H9 (cell line): Measurements from ENCODE around the gene MRPS17. TPM values are rescaled to one million over a fixed set of nuclear protein-coding genes. Genes with fewer than 3 reads are reported as not detected.

ENCODE experiments used
- DNase-seq: peaks from one replicate; pipeline ENCODE4 v3.0.0-alpha.2; 2017
- H2AFZ ChIP-seq: one replicate; pipeline ENCODE4 v1.6.1; 2013; ENCODE audit warnings: mild to moderate bottlenecking, low read length, control low read depth, moderate library complexity
- H2AK5ac ChIP-seq: 2 replicates; pipeline ENCODE4 v1.6.1; 2013; ENCODE audit warnings: low read length, control low read depth, mixed read lengths; ENCODE audit not compliant: insufficient read length
- H2BK120ac ChIP-seq: one replicate; pipeline ENCODE4 v1.6.1; 2013; ENCODE audit warnings: low read depth, mild to moderate bottlenecking, low read length, control low read depth, inconsistent platforms; ENCODE audit not compliant: poor library complexity, severe bottlenecking
- H2BK12ac ChIP-seq: 2 replicates; pipeline ENCODE4 v1.6.1; 2013; ENCODE audit warnings: low read length, control low read depth, mixed read lengths, low read depth; ENCODE audit not compliant: insufficient read length
- H2BK15ac ChIP-seq: 2 replicates; pipeline ENCODE4 v1.6.1; 2013; ENCODE audit warnings: low read depth, low read length, control low read depth
- H2BK20ac ChIP-seq: one replicate; pipeline ENCODE4 v1.6.1; 2013; ENCODE audit warnings: low read depth, mild to moderate bottlenecking, low read length, control low read depth, inconsistent platforms; ENCODE audit not compliant: poor library complexity, severe bottlenecking
- H2BK5ac ChIP-seq: 2 replicates; pipeline ENCODE4 v1.6.1; 2013; ENCODE audit warnings: low read length, control low read depth, mixed read lengths; ENCODE audit not compliant: insufficient read length
- H3K14ac ChIP-seq: 2 replicates; pipeline ENCODE4 v1.6.1; 2013; ENCODE audit warnings: low read length, control low read depth; ENCODE audit not compliant: insufficient read depth
- H3K18ac ChIP-seq: 2 replicates; pipeline ENCODE4 v1.6.1; 2013; ENCODE audit warnings: low read depth, mild to moderate bottlenecking, mixed read lengths, low read length, control low read depth; ENCODE audit not compliant: insufficient read length
- H3K23ac ChIP-seq: 2 replicates; pipeline ENCODE4 v1.6.1; 2013; ENCODE audit warnings: low read length, control low read depth, mixed read lengths, low read depth; ENCODE audit not compliant: insufficient read length
- H3K23me2 ChIP-seq: 2 replicates; pipeline ENCODE4 v1.6.1; 2013; ENCODE audit warnings: low read depth, mild to moderate bottlenecking, mixed read lengths, low read length, control low read depth; ENCODE audit not compliant: insufficient read length, poor library complexity, severe bottlenecking
- H3K27ac ChIP-seq: 2 replicates; pipeline ENCODE4 v1.5.1; 2013; ENCODE audit warnings: low read length, control low read depth, mixed read lengths, low read depth; ENCODE audit not compliant: insufficient read length
- H3K27me3 ChIP-seq: 2 replicates; pipeline ENCODE4 v1.6.1; 2013; ENCODE audit warnings: low read length, control low read depth, inconsistent platforms; ENCODE audit not compliant: insufficient read depth
- H3K4ac ChIP-seq: 2 replicates; pipeline ENCODE4 v1.6.1; 2013; ENCODE audit warnings: low read depth, mild to moderate bottlenecking, control low read depth, inconsistent platforms, low read length, moderate library complexity
- H3K4me1 ChIP-seq: 2 replicates; pipeline ENCODE4 v1.6.1; 2013; ENCODE audit warnings: low read length, control low read depth, inconsistent platforms; ENCODE audit not compliant: insufficient read depth
- H3K4me2 ChIP-seq: 2 replicates; pipeline ENCODE4 v1.6.1; 2013; ENCODE audit warnings: low read length, control low read depth, mixed read lengths; ENCODE audit not compliant: insufficient read length, insufficient read depth
- H3K56ac ChIP-seq: 2 replicates; pipeline ENCODE4 v1.6.1; 2013; ENCODE audit warnings: low read depth, mild to moderate bottlenecking, mixed read lengths, low read length, control low read depth; ENCODE audit not compliant: insufficient read length
- H3K79me1 ChIP-seq: 2 replicates; pipeline ENCODE4 v1.6.1; 2013; ENCODE audit warnings: low read depth, mild to moderate bottlenecking, moderate library complexity, low read length, control low read depth, inconsistent platforms; ENCODE audit not compliant: insufficient read depth, poor library complexity, severe bottlenecking
- H3K79me2 ChIP-seq: 2 replicates; pipeline ENCODE4 v1.6.1; 2013; ENCODE audit warnings: low read length, control low read depth, inconsistent platforms; ENCODE audit not compliant: insufficient read depth
- H3K9ac ChIP-seq: 2 replicates; pipeline ENCODE4 v1.6.1; 2013; ENCODE audit warnings: low read length, control low read depth, mixed read lengths; ENCODE audit not compliant: insufficient read length; ENCODE audit errors: extremely low read depth
- H3K9me3 ChIP-seq: one replicate; pipeline ENCODE4 v1.6.1; 2013; ENCODE audit warnings: low read depth, low read length, inconsistent platforms; ENCODE audit not compliant: control insufficient read depth
- H3T11ph ChIP-seq: one replicate; pipeline ENCODE4 v1.6.1; 2013; ENCODE audit warnings: mild to moderate bottlenecking, low read length, control low read depth, inconsistent platforms
- H4K20me1 ChIP-seq: one replicate; pipeline ENCODE4 v1.6.1; 2013; ENCODE audit not compliant: control insufficient read depth, insufficient read length, insufficient read depth
- H4K5ac ChIP-seq: 2 replicates; pipeline ENCODE4 v1.6.1; 2013; ENCODE audit warnings: low read depth, mild to moderate bottlenecking, mixed read lengths, low read length, control low read depth; ENCODE audit not compliant: insufficient read length
- H4K8ac ChIP-seq: replicated peaks from 2 replicates; pipeline ENCODE4 v1.6.1; 2013; ENCODE audit warnings: low read length, control low read depth, mixed read lengths, low read depth; ENCODE audit not compliant: insufficient read length
- H4K91ac ChIP-seq: 2 replicates; pipeline ENCODE4 v1.6.1; 2013; ENCODE audit warnings: low read depth, mild to moderate bottlenecking, moderate library complexity, mixed read lengths, low read length, control low read depth; ENCODE audit not compliant: insufficient read length
- H3K27ac Mint-ChIP-seq, 3 experiments: 2 replicates in 2 of 3; 3 replicates in 1 of 3; pipeline ENCODE4 v1.8.0; 2020 to 2021; ENCODE audit warnings: mixed read lengths in 3 of 3, mild to moderate bottlenecking in 1 of 3, moderate library complexity in 1 of 3
- H3K27me3 Mint-ChIP-seq: 2 replicates; pipeline ENCODE4 v1.8.0; 2021; ENCODE audit warnings: low read depth, mild to moderate bottlenecking, moderate library complexity, mixed read lengths
- H3K36me3 Mint-ChIP-seq, 3 experiments: 2 replicates in 2 of 3; 3 replicates in 1 of 3; pipeline ENCODE4 v1.8.0; 2020 to 2021; ENCODE audit warnings: low read depth in 3 of 3, mixed read lengths in 3 of 3; ENCODE audit not compliant: insufficient read depth in 1 of 3
- H3K4me1 Mint-ChIP-seq, 2 experiments: 2 replicates each; pipeline ENCODE4 v1.8.0; 2020; ENCODE audit warnings: mixed read lengths in 2 of 2
- H3K4me3 Mint-ChIP-seq, 2 experiments: 2 replicates in 1 of 2; 3 replicates in 1 of 2; pipeline ENCODE4 v1.8.0; 2020 to 2021; ENCODE audit warnings: mild to moderate bottlenecking in 2 of 2, mixed read lengths in 2 of 2, moderate library complexity in 1 of 2
- H3K9me3 Mint-ChIP-seq, 2 experiments: 2 replicates in 1 of 2; 3 replicates in 1 of 2; pipeline ENCODE4 v1.8.0; 2020; ENCODE audit warnings: mild to moderate bottlenecking in 2 of 2, mixed read lengths in 2 of 2, moderate library complexity in 1 of 2
- CTCF ChIP-seq: fragments of 200-600 bp; sonication (generic); conservative IDR thresholded peaks from 3 replicates; pipeline ENCODE4 v1.8.0; 2021; ENCODE audit warnings: antibody characterized with exemption, mild to moderate bottlenecking
- WGBS: extraction: QIAGEN DNeasy Blood & Tissue Kit; methylation state at CpG from one replicate; pipeline ENCODE4 v1.1.7; 2013; ENCODE audit warnings: missing lambda C conversion rate, low lambda C conversion rate, mixed read lengths; ENCODE audit not compliant: insufficient read length; ENCODE audit errors: extremely low coverage; 5-methylcytosine and 5-hydroxymethylcytosine counted together
- total RNA-seq: library from RNA; stranded (reverse); gene quantifications from 2 replicates; pipeline ENCODE4 v1.2.1, GENCODE V29; 2021

MRPS17 gene
- total RNA-seq, 1 experiment from 2014 or later, result 28.0 TPM

GRCh38 chr7:55980266-55980665 lies 28.6 kb downstream of the MRPS17 start:
- Histone ChIP-seq H2AK5ac (no peak overlapping the region), H3K4me2 (no peak overlapping the region), H2BK20ac (no peak overlapping the region), H3K4me1 (no peaks in the 10 kb centered on the region), H2BK15ac (no peak overlapping the region), H3K23ac (no peak overlapping the region), H3K4ac (no peak overlapping the region), H3K14ac (no peak overlapping the region), H4K8ac (no peak overlapping the region), H3K56ac (no peak overlapping the region), H4K5ac (no peak overlapping the region), H3K18ac (no peak overlapping the region), H3K27ac (no peak overlapping the region), H2BK12ac (no peak overlapping the region), H4K20me1 (no peaks in the 10 kb centered on the region), H3K27me3 (no peaks in the 10 kb centered on the region), H3K79me2 (no peaks in the 10 kb centered on the region), H3K23me2 (no peaks in the 10 kb centered on the region), H2BK120ac (no peak overlapping the region), H3K79me1 (peaks cover 3% of the 10 kb centered on the region), H2AFZ (no peak overlapping the region), H4K91ac (no peak overlapping the region), H3K9ac (no peak overlapping the region), H2BK5ac (no peak overlapping the region), H3T11ph (no peak overlapping the region), H3K9me3 (no peaks in the 10 kb centered on the region)
- no peaks in the 10 kb centered on the region for H3K4me1 Mint-ChIP-seq
- H3K36me3 Mint-ChIP-seq, result peaks cover 16 to 52% (median 52%) of the 10 kb centered on the region in 3 experiments
- no peaks in the 10 kb centered on the region for H3K9me3 Mint-ChIP-seq
- DNase-seq, result no peak
- H3K27ac Mint-ChIP-seq, result no peak overlapping the region
- no peak for TF ChIP-seq CTCF
- no peak overlapping the region for H3K4me3 Mint-ChIP-seq
- WGBS, result no CpG with 5 or more reads among the region's 3 CpGs
- no peaks in the 10 kb centered on the region for H3K27me3 Mint-ChIP-seq
